GM12892 (cell line): Measurements from ENCODE around the gene TENM4.

Experiments
- POLR2A ChIP-seq: IDR thresholded peaks from 2 replicates; pipeline ENCODE4 v1.6.1; 2011; ENCODE audit warnings: low read depth, low read length, control low read depth
- POLR2AphosphoS5 ChIP-seq: IDR thresholded peaks from 2 replicates; pipeline ENCODE4 v1.6.1; 2011; ENCODE audit warnings: low read depth, low read length, control low read depth

- TF ChIP-seq POLR2A, result no peak
- no peak for TF ChIP-seq POLR2AphosphoS5
Measured at GRCh38 chr11:78829146-78829545, 611.7 kb downstream of the TENM4 start.
